HCT116 (cell line): Measurements from ENCODE around the gene PPM1E. TPM values are rescaled to one million over a fixed set of nuclear protein-coding genes. Genes with fewer than 3 reads are reported as not detected.

Experiments used
- ATAC-seq: fragments of 200-7000 bp; cut with Tn5 transposase; 2 replicates; pipeline ENCODE4 v1.9.1; 2020; ENCODE audit warnings: mild to moderate bottlenecking, moderate library complexity
- BruUV-seq: library from RNA; stranded (reverse); fragments of 400-500 nt; replicated peaks from 2 replicates; lab custom pipeline; 2021; lab: Mats Ljungman, UMichigan
- CTCF ChIA-PET: fragments of 300-600 bp; sonication (Branson Sonifier 250); formaldehyde crosslinking; loops from one replicate; lab custom pipeline; 2021; ENCODE audit warnings: antibody characterized with exemption; lab: Charles Lee
- POLR2A ChIA-PET: fragments of 300-600, 350-600 bp; sonication (Branson Sonifier 250); formaldehyde crosslinking; loops from one replicate; lab custom pipeline; 2021; ENCODE audit warnings: antibody characterized with exemption; lab: Charles Lee
- RAD21 ChIA-PET, 2 experiments: fragments of 300-600 bp; sonication (Branson Sonifier 250); formaldehyde crosslinking; loops; one replicate each; lab custom pipeline; 2023; ENCODE audit warnings: low total read pairs in 2 of 2; ENCODE audit not compliant: uncharacterized antibody in 2 of 2, unreplicated experiment in 2 of 2, low non-redundant PET in 1 of 2; lab: Charles Lee
- DNase-seq: peaks from one replicate; pipeline ENCODE4 v3.0.0-alpha.2; 2010; ENCODE audit warnings: low read depth, low spot score
- H2AFZ ChIP-seq: fragments of 200-600 bp; shearing (Covaris generic), sonication (generic); 2 replicates; pipeline ENCODE4 v1.6.1; 2017; ENCODE audit warnings: low read depth, mixed run types, mixed read lengths, antibody characterized with exemption, low read length; ENCODE audit not compliant: poor library complexity, severe bottlenecking
- H3K27ac ChIP-seq: 2 replicates; pipeline ENCODE4 v1.5.1; 2012; ENCODE audit warnings: low read depth, low read length
- H3K27me3 ChIP-seq: fragments of 200-600 bp; sonication (generic); 2 replicates; pipeline ENCODE4 v1.6.1; 2016; ENCODE audit warnings: mixed run types, low read length, mixed read lengths; ENCODE audit not compliant: insufficient read depth
- H3K36me3 ChIP-seq, 2 experiments: fragments of 200-500 bp in 1 of 2; fragments of 200-600 bp in 1 of 2; sonication (Bioruptor generic) in 1 of 2; sonication (generic) in 1 of 2; 2 replicates each; pipeline versions ENCODE4 v1.5.1 to v1.6.1; 2014 to 2016; ENCODE audit warnings: low read length in 2 of 2, inconsistent platforms in 1 of 2, mixed read lengths in 1 of 2, mixed run types in 1 of 2; ENCODE audit not compliant: insufficient read depth in 2 of 2, control insufficient read depth in 1 of 2
- H3K4me1 ChIP-seq, 2 experiments: fragments of 200-600 bp in 1 of 2; sonication (generic) in 1 of 2; 2 replicates each; pipeline versions ENCODE4 v1.5.1 to v1.6.1; 2012 to 2017; ENCODE audit warnings: low read length in 2 of 2, inconsistent platforms in 1 of 2, mild to moderate bottlenecking in 1 of 2, mixed read lengths in 1 of 2, mixed run types in 1 of 2, moderate library complexity in 1 of 2; ENCODE audit not compliant: insufficient read depth in 2 of 2, control insufficient read depth in 1 of 2
- H3K4me2 ChIP-seq: fragments of 200-600 bp; sonication (generic); 2 replicates; pipeline ENCODE4 v1.6.1; 2017; ENCODE audit warnings: mixed run types, low read length, mixed read lengths
- H3K4me3 ChIP-seq, 2 experiments: fragments of 200-600 bp in 1 of 2; sonication (generic) in 1 of 2; replicated peaks in 1 of 2; 2 replicates each; pipeline ENCODE4 v1.5.1; 2011 to 2016; ENCODE audit warnings: low read length in 2 of 2, control low read depth in 1 of 2, low read depth in 1 of 2, mild to moderate bottlenecking in 1 of 2, mixed read lengths in 1 of 2, mixed run types in 1 of 2
- H3K79me2 ChIP-seq: fragments of 200-600 bp; sonication (generic); 2 replicates; pipeline ENCODE4 v1.6.1; 2017; ENCODE audit warnings: mild to moderate bottlenecking, mixed run types, low read length, moderate library complexity, mixed read lengths; ENCODE audit not compliant: insufficient read depth
- H3K9ac ChIP-seq: fragments of 200-600 bp; sonication (generic); 2 replicates; pipeline ENCODE4 v1.6.1; 2016; ENCODE audit warnings: low read length, mixed read lengths
- H3K9me2 ChIP-seq: fragments of 200-600 bp; sonication (generic), shearing (Covaris generic); 2 replicates; pipeline ENCODE4 v1.6.1; 2017; ENCODE audit warnings: mixed run types, mild to moderate bottlenecking, moderate library complexity; ENCODE audit not compliant: insufficient read depth
- H3K9me3 ChIP-seq, 2 experiments: fragments of 200-500 bp in 1 of 2; fragments of 200-600 bp in 1 of 2; sonication (Bioruptor generic) in 1 of 2; sonication (generic) in 1 of 2; 2 replicates each; pipeline ENCODE4 v1.6.1; 2014 to 2017; ENCODE audit warnings: low read length in 2 of 2, mixed read lengths in 2 of 2, inconsistent platforms in 1 of 2, low read depth in 1 of 2, mild to moderate bottlenecking in 1 of 2, mixed run types in 1 of 2, moderate library complexity in 1 of 2; ENCODE audit not compliant: control insufficient read depth in 1 of 2, insufficient read depth in 1 of 2
- H4K20me1 ChIP-seq: fragments of 200-600 bp; sonication (generic), shearing (Covaris generic); 2 replicates; pipeline ENCODE4 v1.6.1; 2017; ENCODE audit warnings: mixed run types, mild to moderate bottlenecking, moderate library complexity; ENCODE audit not compliant: insufficient read depth
- CEBPB ChIP-seq: IDR thresholded peaks from 2 replicates; pipeline ENCODE4 v1.6.1; 2012; ENCODE audit warnings: low read depth
- EZH2 ChIP-seq: fragments of 200-600 bp; sonication (generic); IDR thresholded peaks from 2 replicates; pipeline ENCODE4 v1.6.1; 2017; ENCODE audit warnings: antibody characterized with exemption, mixed run types
- EZH2phosphoT487 ChIP-seq: fragments of 200-600 bp; IDR thresholded peaks from 2 replicates; pipeline ENCODE4 v1.6.1; 2018; ENCODE audit warnings: antibody characterized with exemption, borderline replicate concordance
- POLR2A ChIP-seq: IDR thresholded peaks from 2 replicates; pipeline ENCODE4 v1.7.0; 2011; ENCODE audit warnings: borderline replicate concordance; ENCODE audit not compliant: insufficient read depth, insufficient read length; ENCODE audit errors: extremely low read depth
- RAD21 ChIP-seq: IDR thresholded peaks from 2 replicates; pipeline ENCODE4 v1.6.1; 2012; ENCODE audit warnings: low read depth, mild to moderate bottlenecking
- SIN3A ChIP-seq: IDR thresholded peaks from 2 replicates; pipeline ENCODE4 v1.6.1; 2012; ENCODE audit warnings: low read depth
- SP1 ChIP-seq: IDR thresholded peaks from 2 replicates; pipeline ENCODE4 v1.6.1; 2012; ENCODE audit warnings: low read depth
- TCF7L2 ChIP-seq: IDR thresholded peaks from 2 replicates; pipeline ENCODE4 v1.7.0; 2011; ENCODE audit warnings: borderline replicate concordance, inconsistent platforms; ENCODE audit not compliant: insufficient read depth, insufficient read length; ENCODE audit errors: extremely low read depth
- intact Hi-C: fragments of 100-400 bp; cut with micrococcal nuclease; formaldehyde crosslinking; loops from 2 replicates; pipeline ENCODE4 v1.10.0; 2022
- total RNA-seq: library from RNA; stranded (reverse); gene quantifications from one replicate; pipeline ENCODE4 v1.2.1, GENCODE V29; 2021; ENCODE audit not compliant: unreplicated experiment
- TF ChIP-seq, protein P1 (sequence below): IDR thresholded peaks from 2 replicates; pipeline ENCODE4 v1.6.1; 2012
- TF ChIP-seq, protein P2 (sequence below), 3 experiments: fragments of 200-600 bp in 1 of 3; sonication (generic) in 1 of 3; IDR thresholded peaks in 2 of 3; conservative IDR thresholded peaks in 1 of 3; 2 replicates each; pipeline ENCODE4 v1.5.1; 2012 to 2017; ENCODE audit warnings: low read depth in 2 of 3, low read length in 2 of 3, antibody characterized with exemption in 1 of 3, borderline replicate concordance in 1 of 3, control low read depth in 1 of 3, mild to moderate bottlenecking in 1 of 3, mixed read lengths in 1 of 3, mixed run types in 1 of 3, moderate library complexity in 1 of 3; ENCODE audit not compliant: insufficient read depth in 1 of 3

PPM1E gene
- total RNA-seq, 1 experiment from 2014 or later = 0.02 TPM

DNA sequence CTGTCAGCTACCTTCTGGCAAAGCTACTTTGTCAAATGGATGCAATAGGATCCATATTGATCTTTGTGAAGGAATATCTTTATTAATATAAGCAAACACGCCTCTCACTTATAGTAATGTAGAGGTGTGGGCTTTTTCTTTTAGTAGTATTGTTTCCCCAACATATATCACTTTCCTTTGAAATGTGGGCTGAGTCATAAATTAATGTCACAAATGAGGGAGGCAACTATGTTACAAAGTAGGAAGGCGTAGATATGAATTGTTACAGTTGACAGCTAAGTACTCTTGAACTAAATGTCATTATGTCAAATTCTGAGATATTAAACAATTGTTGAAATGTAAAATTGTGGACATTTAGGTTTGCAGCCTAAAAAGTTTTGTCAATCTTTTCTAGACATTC is 2.6 kb upstream of the PPM1E start:
- Histone ChIP-seq H3K9me3 (no peaks in the 10 kb centered on the region), H3K4me1 (no peaks in the 10 kb centered on the region), H3K4me2 (no peak overlapping the region), H3K27ac (no peak overlapping the region), H3K9ac (no peak overlapping the region), H3K36me3 (no peaks in the 10 kb centered on the region), H3K79me2 (no peaks in the 10 kb centered on the region), H3K4me3 (no peak overlapping the region), H4K20me1 (no peaks in the 10 kb centered on the region), H3K9me2 (no peaks in the 10 kb centered on the region), H2AFZ (no peak overlapping the region), H3K27me3 (no peaks in the 10 kb centered on the region)
- ATAC-seq (no peak), DNase-seq (no peak)
- no TSS peak for BruUV-seq
- TF ChIP-seq TCF7L2 = no peak
- no peak for TF ChIP-seq EZH2
- TF ChIP-seq EZH2phosphoT487 = no peak
- no peak for TF ChIP-seq RAD21
- TF ChIP-seq CEBPB = no peak
- TF ChIP-seq SP1 = no peak
- ChIA-PET POLR2A (no interaction called here), CTCF (no interaction called here), RAD21 (no interaction called here)
- intact Hi-C loops = no loop called here

DNA sequence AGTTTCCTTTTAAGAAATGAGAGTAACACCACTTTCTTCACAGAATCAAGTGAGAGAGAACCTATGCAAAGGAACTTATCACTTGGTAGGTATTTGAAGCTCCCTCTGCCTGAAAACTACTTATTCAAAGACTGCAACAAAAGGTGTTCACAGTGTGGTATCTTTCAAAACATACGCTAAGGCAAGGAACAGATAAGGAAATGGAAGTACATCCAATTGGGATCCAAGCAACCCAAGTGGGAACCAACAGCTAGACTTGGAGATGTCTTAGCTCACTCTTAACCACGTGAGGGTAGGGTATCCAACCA is 431 bp upstream of the PPM1E start:
- intact Hi-C loops = no loop called here
- no peak overlapping the region for H3K4me2 ChIP-seq
- ChIA-PET CTCF (no interaction called here), POLR2A (no interaction called here), RAD21 (no interaction called here)
- H3K4me3 ChIP-seq = no peak overlapping the region
- no TSS peak for BruUV-seq
- no peaks in the 10 kb centered on the region for H3K27me3 ChIP-seq
- no peaks in the 10 kb centered on the region for H4K20me1 ChIP-seq
- H3K9me3 ChIP-seq = no peaks in the 10 kb centered on the region
- no peak for ATAC-seq
- no peaks in the 10 kb centered on the region for H3K79me2 ChIP-seq
- no peak overlapping the region for H2AFZ ChIP-seq
- TF ChIP-seq, protein P1, sequence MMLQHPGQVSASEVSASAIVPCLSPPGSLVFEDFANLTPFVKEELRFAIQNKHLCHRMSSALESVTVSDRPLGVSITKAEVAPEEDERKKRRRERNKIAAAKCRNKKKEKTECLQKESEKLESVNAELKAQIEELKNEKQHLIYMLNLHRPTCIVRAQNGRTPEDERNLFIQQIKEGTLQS = no peak
- TF ChIP-seq, protein P2, sequence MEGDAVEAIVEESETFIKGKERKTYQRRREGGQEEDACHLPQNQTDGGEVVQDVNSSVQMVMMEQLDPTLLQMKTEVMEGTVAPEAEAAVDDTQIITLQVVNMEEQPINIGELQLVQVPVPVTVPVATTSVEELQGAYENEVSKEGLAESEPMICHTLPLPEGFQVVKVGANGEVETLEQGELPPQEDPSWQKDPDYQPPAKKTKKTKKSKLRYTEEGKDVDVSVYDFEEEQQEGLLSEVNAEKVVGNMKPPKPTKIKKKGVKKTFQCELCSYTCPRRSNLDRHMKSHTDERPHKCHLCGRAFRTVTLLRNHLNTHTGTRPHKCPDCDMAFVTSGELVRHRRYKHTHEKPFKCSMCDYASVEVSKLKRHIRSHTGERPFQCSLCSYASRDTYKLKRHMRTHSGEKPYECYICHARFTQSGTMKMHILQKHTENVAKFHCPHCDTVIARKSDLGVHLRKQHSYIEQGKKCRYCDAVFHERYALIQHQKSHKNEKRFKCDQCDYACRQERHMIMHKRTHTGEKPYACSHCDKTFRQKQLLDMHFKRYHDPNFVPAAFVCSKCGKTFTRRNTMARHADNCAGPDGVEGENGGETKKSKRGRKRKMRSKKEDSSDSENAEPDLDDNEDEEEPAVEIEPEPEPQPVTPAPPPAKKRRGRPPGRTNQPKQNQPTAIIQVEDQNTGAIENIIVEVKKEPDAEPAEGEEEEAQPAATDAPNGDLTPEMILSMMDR (IDR thresholded peaks at IDR 0.05 in 2 of 3, conservative IDR thresholded peaks at IDR 0.05 in 1 of 3; ENCODE audit: borderline replicate concordance in 1 of 3, insufficient read depth in 1 of 3, low read depth in 2 of 3, low read length in 2 of 3) = no peak
- TF ChIP-seq POLR2A (no peak), SIN3A (no peak)
- no peaks in the 10 kb centered on the region for H3K36me3 ChIP-seq
- no peaks in the 10 kb centered on the region for H3K4me1 ChIP-seq
- H3K9ac ChIP-seq = no peak overlapping the region
- H3K9me2 ChIP-seq = no peaks in the 10 kb centered on the region
- no peak overlapping the region for H3K27ac ChIP-seq
- DNase-seq = no peak
